Esophagus (tissue), 2 donors: Measurements from ENCODE around the gene CENPB. TPM values are rescaled to one million over a fixed set of nuclear protein-coding genes. Genes with fewer than 3 reads are reported as not detected.

Experiments
- H3K27ac ChIP-seq, 2 donors: one replicate each; pipeline ENCODE4 v1.5.1; 2013; ENCODE audit warnings: low read depth in 2 of 2, mild to moderate bottlenecking in 2 of 2, inconsistent platforms in 1 of 2, low read length in 1 of 2, moderate library complexity in 1 of 2
- H3K27me3 ChIP-seq, 2 donors: one replicate each; pipeline ENCODE4 v1.6.1; 2013; ENCODE audit warnings: low read length in 2 of 2, control low read depth in 1 of 2, mild to moderate bottlenecking in 1 of 2; ENCODE audit not compliant: insufficient read depth in 2 of 2, control insufficient read depth in 1 of 2
- H3K36me3 ChIP-seq, 2 donors: one replicate each; pipeline ENCODE4 v1.6.1; 2013; ENCODE audit warnings: low read length in 1 of 2; ENCODE audit not compliant: control insufficient read depth in 2 of 2, insufficient read depth in 2 of 2
- H3K4me1 ChIP-seq, 2 donors: one replicate each; pipeline ENCODE4 v1.6.1; 2013; ENCODE audit warnings: low read length in 1 of 2; ENCODE audit not compliant: control insufficient read depth in 2 of 2, insufficient read depth in 2 of 2
- H3K4me3 ChIP-seq, 2 donors: one replicate each; pipeline ENCODE4 v1.5.1; 2013; ENCODE audit warnings: low read length in 2 of 2, mild to moderate bottlenecking in 2 of 2, low read depth in 1 of 2, moderate library complexity in 1 of 2
- H3K9me3 ChIP-seq, 2 donors: one replicate each; pipeline ENCODE4 v1.6.1; 2013; ENCODE audit warnings: mild to moderate bottlenecking in 2 of 2, low read depth in 1 of 2, low read length in 1 of 2, moderate library complexity in 1 of 2; ENCODE audit not compliant: control insufficient read depth in 2 of 2, insufficient read depth in 1 of 2
- WGBS, 2 donors: extraction: QIAGEN DNeasy Blood & Tissue Kit; methylation state at CpG; one replicate each; pipeline ENCODE4 v1.1.7; 2013; 5-methylcytosine and 5-hydroxymethylcytosine counted together
- polyA plus RNA-seq, 2 donors: library from polyadenylated mRNA; stranded (reverse); fragments of 200-250 nt; gene quantifications; one replicate each; pipeline ENCODE4 v1.2.3, GENCODE V29; 2013
- donor health status: healthy with polysubstance abuse.
- donor health status: Bipolar disorder and iron deficiency.

Gene CENPB
- polyA plus RNA-seq, 2 donors = 33.3 to 43.4 TPM

- no peak overlapping the region for H3K27ac ChIP-seq
- no peaks in the 10 kb centered on the region for H3K36me3 ChIP-seq
- no peaks in the 10 kb centered on the region for H3K27me3 ChIP-seq
- WGBS, 2 donors = 59 to 61% methylated on average over 11 of the region's 11 CpGs
- no peak overlapping the region for H3K4me3 ChIP-seq
- peaks cover 0 to 4% of the 10 kb centered on the region in 2 donors for H3K4me1 ChIP-seq
- no peaks in the 10 kb centered on the region for H3K9me3 ChIP-seq
Measured at GRCh38 chr20:3738111-3739053, 48.2 kb downstream of the CENPB start.

- Histone ChIP-seq H3K27ac (no peak overlapping the region), H3K4me1 (peaks cover 0 to 6% of the 10 kb centered on the region in 2 donors), H3K36me3 (no peaks in the 10 kb centered on the region), H3K9me3 (no peaks in the 10 kb centered on the region), H3K4me3 (no peak overlapping the region), H3K27me3 (no peaks in the 10 kb centered on the region)
- WGBS, 2 donors = 63 to 80% methylated on average over 4 of the region's 4 CpGs
Measured at GRCh38 chr20:3735768-3736167, 50.8 kb downstream of the CENPB start.

- Histone ChIP-seq H3K9me3 (no peaks in the 10 kb centered on the region), H3K27me3 (no peaks in the 10 kb centered on the region), H3K27ac (no peak overlapping the region), H3K4me1 (peaks cover 0 to 4% of the 10 kb centered on the region in 2 donors), H3K4me3 (no peak overlapping the region), H3K36me3 (no peaks in the 10 kb centered on the region)
- WGBS, 2 donors = 62% methylated on average over 12 of the region's 12 CpGs
Measured at GRCh38 chr20:3734111-3734843, 52.3 kb downstream of the CENPB start.

Other genes with a start within 250 kb of the CENPB start
- not detected for gene GFRA4, start 123.3 kb downstream of the CENPB start, polyA plus RNA-seq
- gene ADAM33, start 104.7 kb downstream of the CENPB start, polyA plus RNA-seq = 10 to 100 TPM; 27.3 to 83.1 TPM
- 1 to 10 TPM; 1.1 to 1.4 TPM for gene SIGLEC1, start 74.1 kb downstream of the CENPB start, polyA plus RNA-seq
- 1 to 10 TPM; 2.0 to 2.3 TPM for gene HSPA12B, start 54.1 kb downstream of the CENPB start, polyA plus RNA-seq
- 10 to 100 TPM; 18.0 to 33.2 TPM for gene ADISSP, start 19.0 kb downstream of the CENPB start, polyA plus RNA-seq
- gene SPEF1, start 5.3 kb downstream of the CENPB start, polyA plus RNA-seq = under 1 TPM; 0.07 to 0.08 TPM
- 10 to 100 TPM; 15.6 to 21.8 TPM for gene CDC25B, start 9.6 kb upstream of the CENPB start, polyA plus RNA-seq
- gene AP5S1, start 33.8 kb upstream of the CENPB start, polyA plus RNA-seq = 1 to 10 TPM; 4.6 to 7.9 TPM
- gene MAVS, start 60.1 kb upstream of the CENPB start, polyA plus RNA-seq = 10 to 100 TPM in 1 of 2 donors, 1 to 10 TPM in 1; 9.2 to 20.5 TPM
- 10 to 100 TPM; 31.0 to 31.9 TPM for gene PANK2, start 102.6 kb upstream of the CENPB start, polyA plus RNA-seq
- 1 to 10 TPM; 3.0 to 3.9 TPM for gene RNF24, start 228.8 kb upstream of the CENPB start, polyA plus RNA-seq